Skeletal muscle satellite cell (primary cell): Measurements from ENCODE around the gene SLC44A3.
A peak's percentile ranks its signal among the peaks of the same experiment; 100 is the strongest.

Experiments
- H3K27me3 ChIP-seq: 2 replicates; pipeline ENCODE4 v1.7.0; 2013; ENCODE audit warnings: low read length; ENCODE audit not compliant: control insufficient read depth, insufficient read depth
- H3K36me3 ChIP-seq: 2 replicates; pipeline ENCODE4 v1.7.0; 2013; ENCODE audit warnings: mild to moderate bottlenecking, control low read depth, low read length; ENCODE audit not compliant: insufficient read depth
- H3K4me1 ChIP-seq: 2 replicates; pipeline ENCODE4 v1.7.0; 2013; ENCODE audit warnings: low read length; ENCODE audit not compliant: control insufficient read depth, insufficient read depth
- H3K4me2 ChIP-seq: 2 replicates; pipeline ENCODE4 v1.7.0; 2013; ENCODE audit warnings: mild to moderate bottlenecking, low read length
- H3K4me3 ChIP-seq: 2 replicates; pipeline ENCODE4 v1.7.0; 2013; ENCODE audit warnings: low read length
- H3K9ac ChIP-seq: 2 replicates; pipeline ENCODE4 v1.7.0; 2013; ENCODE audit warnings: mild to moderate bottlenecking, low read depth, low read length, moderate library complexity
- H3K9me3 ChIP-seq: replicated peaks from 2 replicates; pipeline ENCODE4 v1.7.0; 2013; ENCODE audit warnings: mild to moderate bottlenecking, control low read depth, low read length

SLC44A3 gene

DNA sequence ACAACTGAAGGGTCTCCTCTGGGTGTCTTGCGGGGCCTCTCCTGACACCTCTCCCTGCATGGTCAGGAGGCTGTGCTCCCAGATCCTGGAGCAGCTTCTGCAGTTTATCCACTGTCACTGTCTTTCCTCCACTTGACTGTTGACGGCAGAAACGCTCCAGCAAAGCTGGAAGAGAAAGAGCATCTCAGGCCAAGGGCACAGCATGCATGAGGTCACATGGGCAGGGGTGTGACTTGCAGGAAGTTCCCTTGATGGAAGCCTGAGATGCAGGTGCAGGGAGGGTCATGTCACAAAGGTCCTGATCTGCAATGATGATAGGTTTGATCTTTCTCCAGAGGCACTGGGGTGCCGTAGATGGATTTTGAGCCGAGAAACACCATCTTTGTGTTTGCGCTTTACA, 23.3 kb downstream of the SLC44A3 start:
- no peaks in the 10 kb centered on the region for H3K4me1 ChIP-seq
- H3K9me3 ChIP-seq, result no peaks in the 10 kb centered on the region
- H3K9ac ChIP-seq, result no peak overlapping the region
- H3K27me3 ChIP-seq, result peaks cover 14% of the 10 kb centered on the region
- no peaks in the 10 kb centered on the region for H3K36me3 ChIP-seq
- no peak overlapping the region for H3K4me2 ChIP-seq
- H3K4me3 ChIP-seq, result no peak overlapping the region

DNA sequence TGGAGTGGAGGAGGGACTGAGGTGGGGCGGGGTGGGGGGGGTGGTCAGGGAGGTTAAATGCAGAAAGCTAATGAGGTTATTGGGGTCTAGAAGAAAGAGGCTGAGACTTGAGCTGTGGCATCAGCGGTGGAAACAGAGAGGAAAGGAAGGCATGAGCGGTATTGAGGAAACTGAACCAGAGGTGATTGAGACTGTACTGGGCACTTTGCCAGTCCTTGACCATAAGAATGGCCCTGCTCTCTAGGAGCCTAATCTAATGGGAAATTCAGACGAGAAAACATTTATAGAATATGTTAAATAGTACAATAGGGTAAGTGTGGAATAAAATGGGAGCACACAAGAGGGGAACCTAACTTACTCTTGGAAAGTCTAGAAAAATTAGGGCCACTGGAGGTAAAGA, 23.7 kb downstream of the SLC44A3 start:
- no peaks in the 10 kb centered on the region for H3K36me3 ChIP-seq
- H3K4me2 ChIP-seq, result no peak overlapping the region
- no peaks in the 10 kb centered on the region for H3K9me3 ChIP-seq
- H3K4me3 ChIP-seq, result no peak overlapping the region
- H3K27me3 ChIP-seq, result peaks cover 14% of the 10 kb centered on the region
- no peak overlapping the region for H3K9ac ChIP-seq
- no peaks in the 10 kb centered on the region for H3K4me1 ChIP-seq

DNA sequence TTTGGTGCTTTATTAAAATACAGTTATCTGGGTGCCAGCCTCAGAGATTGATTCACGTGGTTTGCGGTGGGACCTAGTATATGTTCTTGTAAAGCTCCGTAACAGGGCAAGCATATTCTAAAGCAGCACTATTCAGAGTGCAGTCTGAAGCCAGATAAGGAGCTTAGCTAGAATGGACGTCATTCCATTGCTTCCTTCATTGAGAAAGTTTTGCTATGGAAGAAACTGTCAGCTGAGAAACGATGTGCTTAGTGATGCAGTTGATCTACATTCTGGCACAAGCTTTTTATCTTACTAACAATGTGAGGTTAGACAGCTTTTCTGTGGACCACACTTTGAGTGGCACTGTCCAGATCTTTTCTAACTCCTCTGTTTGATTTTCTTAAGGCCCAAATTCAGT, 26.2 kb downstream of the SLC44A3 start:
- Histone ChIP-seq H3K4me2 (no peak overlapping the region), H3K27me3 (peaks cover 18% of the 10 kb centered on the region), H3K9ac (no peak overlapping the region), H3K36me3 (no peaks in the 10 kb centered on the region), H3K4me3 (no peak overlapping the region), H3K9me3 (no peaks in the 10 kb centered on the region), H3K4me1 (no peaks in the 10 kb centered on the region)

DNA sequence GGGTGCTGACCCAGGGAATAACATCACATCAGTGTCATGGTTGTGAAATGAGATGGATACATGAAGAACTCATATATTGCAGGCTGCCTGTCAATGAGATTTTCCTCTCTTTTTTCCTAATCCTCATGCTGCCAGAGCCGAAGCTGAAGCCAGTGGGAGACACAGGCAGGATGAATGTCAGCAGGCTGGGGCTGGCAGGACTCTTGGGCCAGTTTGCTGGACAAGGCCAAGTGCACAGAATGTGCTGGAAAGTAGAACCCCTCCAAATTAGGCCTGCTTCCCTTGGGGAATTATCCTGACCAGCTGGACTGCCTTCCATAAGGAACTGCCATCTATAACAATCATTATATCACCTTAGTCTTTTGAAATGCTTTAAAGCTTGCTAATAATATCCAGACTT, 31.4 kb downstream of the SLC44A3 start:
- Histone ChIP-seq H3K36me3 (no peaks in the 10 kb centered on the region), H3K4me2 (no peak overlapping the region), H3K4me1 (peaks cover 10% of the 10 kb centered on the region), H3K9ac (no peak overlapping the region), H3K9me3 (no peaks in the 10 kb centered on the region), H3K27me3 (peaks cover 3% of the 10 kb centered on the region), H3K4me3 (no peak overlapping the region)

DNA sequence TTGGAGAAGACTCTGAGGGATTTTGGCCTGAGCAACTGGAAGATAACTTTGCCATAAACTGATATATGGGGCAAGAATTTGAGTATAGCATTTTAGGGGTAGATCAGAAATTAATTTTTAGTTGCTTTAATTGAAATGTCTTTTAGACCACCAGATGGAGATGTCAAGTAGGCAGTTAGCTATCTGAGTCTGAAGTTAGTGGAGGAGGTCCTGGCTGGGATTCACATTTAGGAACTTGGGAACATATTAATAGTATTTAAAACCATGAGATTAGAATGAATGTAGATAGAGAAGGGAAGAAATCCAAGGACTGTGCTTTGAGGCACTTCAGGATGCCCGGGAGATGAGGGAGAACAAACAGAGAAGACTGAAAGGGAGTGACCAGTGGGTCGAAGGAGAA, 32.6 kb downstream of the SLC44A3 start:
- Histone ChIP-seq H3K4me2 (no peak overlapping the region), H3K4me3 (no peak overlapping the region), H3K9ac (no peak overlapping the region), H3K36me3 (no peaks in the 10 kb centered on the region), H3K27me3 (peaks cover 3% of the 10 kb centered on the region), H3K9me3 (no peaks in the 10 kb centered on the region), H3K4me1 (peaks cover 10% of the 10 kb centered on the region)

DNA sequence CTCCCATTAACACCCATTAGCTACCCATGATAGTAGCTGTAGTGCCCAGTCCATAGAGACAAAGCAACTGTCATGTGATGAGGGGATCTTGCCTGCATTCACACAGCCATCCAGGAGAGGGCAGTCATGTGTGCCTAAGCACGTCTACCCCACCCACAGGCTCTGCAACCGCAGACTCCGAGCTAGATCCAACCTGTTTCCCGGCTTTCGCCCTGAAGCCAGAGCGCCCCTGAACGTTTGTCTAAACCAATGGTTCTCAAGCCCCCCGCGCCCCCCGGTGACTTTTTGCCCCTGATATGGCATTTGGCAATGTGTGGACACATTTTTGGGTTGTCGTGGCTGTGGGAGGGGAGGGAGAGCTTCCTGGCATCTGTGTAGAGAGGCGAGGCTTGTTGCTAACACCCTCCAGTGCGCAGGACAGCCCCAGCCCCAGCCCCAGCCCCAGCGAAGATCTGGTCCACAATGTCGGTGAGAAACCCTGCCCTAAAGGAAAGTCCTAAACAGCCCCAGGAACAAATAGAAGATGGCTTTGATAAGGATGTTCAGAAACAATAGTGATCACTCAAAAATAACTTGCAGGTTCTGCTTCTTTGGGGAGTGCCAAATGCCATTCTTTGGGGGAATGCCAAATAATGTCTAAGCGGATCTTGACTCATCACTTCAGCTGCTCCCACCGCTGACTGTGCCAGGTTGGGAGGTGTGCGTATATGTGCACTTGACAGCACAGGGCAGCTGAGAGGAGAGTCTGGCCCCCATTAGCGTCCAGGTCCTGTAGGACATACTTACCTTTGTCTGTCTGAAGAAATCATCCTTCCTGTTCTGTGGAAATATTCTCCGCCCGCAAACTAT, 34.5 kb downstream of the SLC44A3 start:
- no peaks in the 10 kb centered on the region for H3K36me3 ChIP-seq
- H3K9me3 ChIP-seq, result no peaks in the 10 kb centered on the region
- peak overlapping the region; percentile 71 for H3K9ac ChIP-seq
- peaks cover 3% of the 10 kb centered on the region for H3K27me3 ChIP-seq
- H3K4me1 ChIP-seq, result peaks cover 10% of the 10 kb centered on the region
- peak overlapping the region; percentile 81 for H3K4me2 ChIP-seq
- H3K4me3 ChIP-seq, result peak overlapping the region; percentile 69

DNA sequence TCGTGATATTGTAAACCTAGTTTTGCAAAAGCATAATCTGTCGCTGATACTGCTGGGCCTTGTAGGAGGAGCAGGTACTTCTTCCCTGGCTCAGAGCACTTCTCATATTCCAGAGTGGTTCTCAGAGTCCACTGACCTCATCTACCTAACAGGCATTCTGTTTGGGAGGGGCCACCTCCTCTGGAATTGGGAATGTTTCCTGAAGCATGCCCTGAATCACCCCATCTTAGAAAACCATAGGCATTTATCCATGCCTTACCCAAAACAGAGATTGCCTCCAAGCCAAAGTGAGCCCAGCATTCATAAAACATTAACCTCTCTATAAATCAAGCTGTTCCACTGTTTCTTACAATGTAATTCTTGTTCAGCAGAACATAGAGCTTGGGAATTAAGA, 35.1 kb downstream of the SLC44A3 start:
- Histone ChIP-seq H3K27me3 (peaks cover under 1% of the 10 kb centered on the region), H3K4me3 (peak overlapping the region; percentile 24), H3K36me3 (no peaks in the 10 kb centered on the region), H3K4me1 (peaks cover 10% of the 10 kb centered on the region), H3K9ac (no peak overlapping the region), H3K9me3 (no peaks in the 10 kb centered on the region), H3K4me2 (peak overlapping the region; percentile 81)

DNA sequence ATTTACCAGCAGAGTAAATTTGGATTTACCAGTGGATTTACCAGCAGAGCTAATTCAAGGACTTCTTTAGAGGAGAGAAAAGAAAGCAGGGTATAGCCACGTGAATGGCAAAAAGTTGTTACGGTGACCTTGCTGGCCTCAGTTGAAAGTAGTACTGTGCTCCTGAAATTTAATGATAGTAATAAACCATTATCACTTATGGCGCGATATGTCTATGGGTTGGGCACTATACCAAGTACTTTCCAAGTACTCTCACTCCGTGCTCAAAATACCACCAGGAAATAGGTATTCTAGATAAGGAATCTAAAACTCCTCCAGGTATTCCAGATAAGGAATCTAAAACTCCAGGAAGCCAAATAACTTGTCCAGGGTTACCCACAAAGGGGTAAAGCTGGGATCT, 35.8 kb downstream of the SLC44A3 start:
- H3K9ac ChIP-seq, result no peak overlapping the region
- no peaks in the 10 kb centered on the region for H3K27me3 ChIP-seq
- H3K4me3 ChIP-seq, result no peak overlapping the region
- H3K9me3 ChIP-seq, result no peaks in the 10 kb centered on the region
- peaks cover 10% of the 10 kb centered on the region for H3K4me1 ChIP-seq
- H3K36me3 ChIP-seq, result no peaks in the 10 kb centered on the region
- H3K4me2 ChIP-seq, result no peak overlapping the region

DNA sequence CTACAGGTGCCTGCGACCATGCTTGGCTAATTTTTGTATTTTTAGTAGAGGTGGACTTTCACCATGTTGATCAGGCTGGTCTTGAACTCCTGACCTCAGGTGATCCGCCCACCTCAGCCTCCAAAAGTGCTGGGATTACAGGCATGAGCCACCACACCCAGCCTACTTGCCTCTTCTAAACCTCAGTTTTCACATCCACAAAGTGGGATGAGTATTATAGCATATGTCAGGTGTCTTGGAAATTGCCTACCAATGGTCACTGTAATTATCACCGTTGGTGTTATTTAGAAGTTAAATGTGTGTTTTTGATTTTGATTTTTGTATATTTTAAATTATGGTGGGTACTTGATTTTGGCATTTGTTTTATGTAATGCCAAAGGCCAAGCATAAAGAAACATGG, 36.7 kb downstream of the SLC44A3 start:
- Histone ChIP-seq H3K36me3 (no peaks in the 10 kb centered on the region), H3K4me1 (peaks cover 10% of the 10 kb centered on the region), H3K9ac (no peak overlapping the region), H3K4me2 (no peak overlapping the region), H3K4me3 (no peak overlapping the region), H3K27me3 (no peaks in the 10 kb centered on the region), H3K9me3 (no peaks in the 10 kb centered on the region)

DNA sequence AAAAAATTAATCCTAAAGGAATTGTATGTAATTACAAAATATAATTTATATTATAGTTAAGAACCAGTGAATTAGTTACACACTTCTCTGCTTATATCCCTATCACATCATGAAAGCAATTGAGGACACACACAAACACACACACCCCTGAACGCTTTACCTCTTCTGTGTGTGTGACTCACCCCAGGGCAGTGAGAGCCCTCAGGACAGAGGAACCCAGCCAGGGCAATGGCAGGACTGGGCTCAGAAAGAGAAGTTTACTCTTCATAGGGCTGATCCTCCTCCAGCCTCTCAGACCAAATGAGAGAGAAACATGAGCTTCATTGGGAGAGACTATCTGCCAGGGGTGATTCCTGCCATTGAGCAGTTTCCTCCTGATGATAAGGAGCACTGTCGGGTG, 38.1 kb downstream of the SLC44A3 start:
- no peak overlapping the region for H3K9ac ChIP-seq
- no peaks in the 10 kb centered on the region for H3K36me3 ChIP-seq
- no peaks in the 10 kb centered on the region for H3K9me3 ChIP-seq
- no peak overlapping the region for H3K4me2 ChIP-seq
- H3K4me3 ChIP-seq, result no peak overlapping the region
- no peaks in the 10 kb centered on the region for H3K27me3 ChIP-seq
- H3K4me1 ChIP-seq, result peaks cover 17% of the 10 kb centered on the region

DNA sequence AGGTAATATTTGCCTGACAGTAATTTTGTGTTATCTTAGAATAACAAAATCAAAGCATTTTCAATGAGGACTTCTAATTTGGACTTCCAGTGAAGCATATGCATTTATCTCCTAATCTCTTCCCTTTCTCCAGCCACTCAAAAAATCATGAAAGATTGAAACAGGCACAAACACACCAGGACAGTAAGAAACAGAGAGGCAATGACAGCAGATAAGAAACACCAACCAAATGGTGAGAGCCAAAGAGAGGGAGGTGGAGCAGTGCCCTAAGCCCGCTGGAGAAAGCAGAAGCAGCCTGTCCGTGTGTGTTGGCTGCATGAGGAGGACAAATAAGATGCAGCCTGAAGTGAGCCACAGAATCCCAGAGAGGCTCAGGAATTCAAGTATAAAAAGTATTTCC, 39.0 kb downstream of the SLC44A3 start:
- Histone ChIP-seq H3K9me3 (no peaks in the 10 kb centered on the region), H3K4me1 (peaks cover 22% of the 10 kb centered on the region), H3K4me2 (no peak overlapping the region), H3K36me3 (no peaks in the 10 kb centered on the region), H3K4me3 (no peak overlapping the region), H3K9ac (no peak overlapping the region), H3K27me3 (no peaks in the 10 kb centered on the region)

DNA sequence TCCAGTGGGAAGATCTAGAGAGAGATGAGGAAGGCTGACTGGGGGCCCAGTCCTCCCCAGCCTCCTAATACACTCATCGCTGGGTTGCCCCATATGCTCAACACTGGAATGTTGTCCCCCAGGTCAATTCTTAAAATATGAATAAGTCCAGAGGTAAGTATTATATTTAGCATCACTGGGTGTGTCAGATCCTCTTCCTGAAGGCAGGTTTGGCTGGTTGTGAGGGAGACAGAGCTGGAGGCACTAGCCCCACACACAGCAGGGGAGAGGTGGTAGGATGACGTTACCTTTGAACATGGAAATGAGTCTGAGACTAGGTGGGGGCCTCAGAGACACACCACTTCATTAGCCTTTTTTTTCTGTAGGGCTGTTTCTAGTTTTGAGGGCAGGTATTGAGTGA, 42.6 kb downstream of the SLC44A3 start:
- Histone ChIP-seq H3K4me1 (peaks cover 46% of the 10 kb centered on the region), H3K9me3 (no peaks in the 10 kb centered on the region), H3K9ac (no peak overlapping the region), H3K4me2 (no peak overlapping the region), H3K27me3 (no peaks in the 10 kb centered on the region), H3K36me3 (no peaks in the 10 kb centered on the region), H3K4me3 (no peak overlapping the region)
